Measurements from ENCODE around the gene BNIP5.
A peak's percentile ranks its signal among the peaks of the same experiment; 100 is the strongest.

Gene BNIP5

GRCh38 chr6:36290668-36291620 is 45.7 kb downstream of the BNIP5 start:
- peak; percentile 79 to 86 for DNase-seq

GRCh38 chr6:36289281-36289878 is 47.3 kb downstream of the BNIP5 start:
- DNase-seq, result no peak

- DNase-seq, result no peak
Measured at GRCh38 chr6:36286858-36287257, 49.8 kb downstream of the BNIP5 start.

- DNase-seq, result no peak
Measured at GRCh38 chr6:36285797-36286196, 50.9 kb downstream of the BNIP5 start.

GRCh38 chr6:36285187-36285671 is 51.5 kb downstream of the BNIP5 start:
- no peak for DNase-seq

- no peak for DNase-seq
Measured at GRCh38 chr6:36284359-36284758, 52.3 kb downstream of the BNIP5 start.

- no peak for DNase-seq
Measured at GRCh38 chr6:36283608-36284007, 53.1 kb downstream of the BNIP5 start.

- DNase-seq, result no peak
Measured at GRCh38 chr6:36280983-36281382, 55.7 kb downstream of the BNIP5 start.

GRCh38 chr6:36280467-36280866 is 56.2 kb downstream of the BNIP5 start:
- DNase-seq, result no peak

GRCh38 chr6:36277946-36278470 is 58.7 kb downstream of the BNIP5 start:
- DNase-seq, result peak; percentile 29 to 30

- no peak for DNase-seq
Measured at GRCh38 chr6:36276581-36277536, 59.8 kb downstream of the BNIP5 start.

GRCh38 chr6:36273802-36274514 is 62.7 kb downstream of the BNIP5 start:
- no peak for DNase-seq

GRCh38 chr6:36273067-36273466 is 63.6 kb downstream of the BNIP5 start:
- no peak for DNase-seq

- DNase-seq, result no peak
Measured at GRCh38 chr6:36272234-36272633, 64.5 kb downstream of the BNIP5 start.

GRCh38 chr6:36269834-36270705 is 66.6 kb downstream of the BNIP5 start, which contains the start of gene PNPLA1:
Gene PNPLA1, plus strand, starts transcription at chr6:36270060. Its CDS starts 400 bp downstream, at chr6:36270460.
- no peak for DNase-seq

GRCh38 chr6:36268478-36269275 is 68.0 kb downstream of the BNIP5 start:
- DNase-seq, result no peak

- DNase-seq, result no peak
Measured at GRCh38 chr6:36267731-36268477, 68.8 kb downstream of the BNIP5 start.

GRCh38 chr6:36266913-36267644 is 69.6 kb downstream of the BNIP5 start:
- DNase-seq, result no peak
